ENCODE data around the gene FRZB.

FRZB gene

DNA sequence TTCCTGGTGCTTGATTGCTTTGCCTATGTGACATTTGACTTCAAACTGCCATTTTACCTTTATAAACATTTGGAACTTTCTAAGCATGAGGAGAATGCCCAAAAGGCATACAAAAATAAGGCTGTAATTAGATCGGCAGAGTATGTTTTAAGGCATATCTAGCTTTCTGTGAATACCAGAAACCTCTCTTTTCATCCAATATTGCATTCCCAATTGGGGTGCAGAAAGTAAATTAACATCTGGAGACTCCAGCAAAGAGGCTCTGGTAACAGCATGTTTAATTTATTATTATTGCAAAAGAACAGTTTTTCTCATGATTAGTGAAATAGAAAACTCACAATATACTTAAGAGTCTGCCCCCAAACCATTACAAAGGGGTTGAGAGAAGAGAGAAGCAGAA is 32.1 kb downstream of the FRZB start:
- DNase-seq (ENCODE audit: low read depth), result no peak

DNA sequence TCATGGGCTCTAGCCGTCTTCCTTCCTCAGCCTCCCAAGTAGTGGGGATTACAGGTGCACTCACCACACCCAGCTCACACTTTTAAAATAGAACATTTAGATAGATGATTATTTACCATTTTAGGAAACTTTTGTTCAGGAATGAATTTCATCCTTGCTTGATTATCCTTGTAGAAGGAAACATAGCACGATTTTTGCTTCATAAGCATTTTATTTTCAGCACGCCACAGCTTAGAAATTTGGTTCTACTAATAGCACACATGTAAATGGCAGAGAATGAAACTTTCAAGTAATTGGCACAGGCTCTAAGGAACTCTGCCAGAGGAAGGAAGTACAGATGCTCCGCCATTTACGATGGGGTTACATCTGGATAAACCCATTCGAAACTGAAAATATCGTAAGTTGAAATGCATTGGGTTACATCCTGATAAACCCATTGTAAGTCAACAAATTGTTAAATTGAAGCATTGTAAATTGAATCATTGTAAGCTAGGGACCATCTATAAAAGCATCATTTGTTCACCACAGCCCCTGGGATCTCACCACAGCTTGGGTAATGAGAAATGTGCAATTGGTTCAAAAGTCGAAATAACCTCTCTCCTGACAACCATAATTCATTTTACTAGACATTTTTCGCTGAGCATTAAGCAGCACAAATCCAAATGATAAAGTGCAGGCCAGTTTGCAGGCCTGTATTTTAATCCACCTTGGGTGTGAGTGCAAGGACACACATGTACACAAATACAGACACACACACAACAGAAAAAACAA is 33.2 kb downstream of the FRZB start:
- no peak for DNase-seq (ENCODE audit: low read depth)

DNA sequence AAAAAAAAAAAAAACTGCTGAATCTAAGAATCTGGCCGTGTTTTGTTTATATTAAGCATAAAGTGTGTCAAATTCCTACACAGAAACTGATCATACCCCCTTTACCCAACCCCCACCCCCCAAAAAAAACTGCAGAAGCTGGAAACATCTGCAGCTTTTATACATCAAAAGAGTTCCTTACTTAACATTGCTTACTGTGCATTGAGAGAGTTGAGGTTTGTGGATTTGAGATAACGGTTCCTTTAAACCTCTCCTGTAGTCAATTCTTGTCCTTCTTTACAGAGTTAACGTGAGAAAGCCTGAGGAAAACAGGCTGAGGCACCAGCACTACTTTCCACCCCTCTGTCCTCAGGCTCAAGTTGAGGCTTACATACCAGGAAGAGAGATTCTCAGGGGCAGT is 34.5 kb downstream of the FRZB start:
- no peak for DNase-seq (ENCODE audit: low read depth)

DNA sequence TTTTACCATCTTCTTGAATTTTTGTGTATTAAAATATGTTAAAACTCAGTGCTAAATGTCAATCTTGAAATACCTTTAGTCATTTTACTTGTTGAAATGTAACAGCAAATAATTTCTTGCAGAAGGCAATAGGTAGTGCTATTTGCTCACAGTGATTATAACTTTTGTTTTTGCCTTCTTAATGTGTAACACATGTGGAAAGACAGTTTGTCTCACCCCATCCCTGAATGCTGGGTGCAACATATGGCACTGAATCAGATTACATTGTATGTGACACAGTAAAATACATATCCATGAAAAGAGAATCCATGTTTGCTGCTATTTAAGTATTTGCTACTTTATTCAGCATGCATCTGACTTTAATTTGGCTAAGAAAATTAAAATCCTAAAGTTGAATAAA is 35.3 kb downstream of the FRZB start:
- no peak for DNase-seq (ENCODE audit: low read depth)

DNA sequence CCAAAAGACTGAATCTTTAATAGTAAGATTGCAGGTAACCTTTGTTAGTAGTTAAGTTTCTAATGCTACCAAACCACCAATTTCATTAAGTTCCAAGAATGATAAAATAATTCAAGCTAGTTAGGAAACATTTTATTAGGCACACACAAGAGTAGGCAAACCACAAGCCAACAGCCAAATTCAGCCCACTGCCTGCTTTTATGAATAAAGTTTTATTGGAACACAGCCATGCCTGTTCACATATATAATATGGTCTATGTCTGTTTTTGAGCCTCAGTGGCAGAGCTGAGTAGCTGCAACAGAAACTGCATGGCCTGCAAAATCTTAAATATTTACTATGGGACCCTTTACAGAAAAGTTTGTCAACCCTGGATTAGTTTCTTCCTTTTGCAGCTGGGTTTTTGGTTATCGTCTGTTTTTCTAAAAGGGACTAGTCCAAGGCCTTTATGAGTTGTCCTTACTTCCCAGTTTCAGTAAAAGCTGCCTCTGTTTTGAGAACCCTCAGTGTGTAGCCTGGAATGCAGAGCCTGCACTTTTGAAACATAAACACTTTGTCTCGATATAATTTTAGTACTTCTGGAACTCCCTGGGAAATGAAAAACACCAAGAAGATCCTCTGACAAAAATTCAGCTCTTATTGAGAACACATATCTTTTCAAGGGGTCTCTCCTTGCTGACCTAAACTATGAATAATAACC is 39.1 kb downstream of the FRZB start:
- DNase-seq (ENCODE audit: low read depth), result no peak

DNA sequence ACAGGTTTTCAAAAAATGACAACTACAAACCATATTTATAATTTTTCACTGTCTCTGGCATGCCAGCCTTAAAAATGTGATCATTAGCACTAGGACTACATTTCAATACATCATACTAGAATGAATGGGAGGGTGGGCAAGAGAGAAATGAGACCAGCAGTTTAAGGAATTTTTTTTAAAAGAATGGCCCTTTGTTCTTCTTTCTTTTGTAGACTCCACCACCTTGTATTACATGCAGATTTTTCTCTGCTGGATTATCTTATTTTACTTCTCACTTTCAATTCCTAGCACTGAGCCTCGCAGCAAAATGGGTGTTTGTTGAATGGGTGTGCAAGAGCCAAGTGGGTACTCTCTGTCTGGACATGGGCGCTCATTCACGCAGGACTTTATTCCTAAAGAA is 39.9 kb downstream of the FRZB start:
- DNase-seq (ENCODE audit: low read depth), result no peak

DNA sequence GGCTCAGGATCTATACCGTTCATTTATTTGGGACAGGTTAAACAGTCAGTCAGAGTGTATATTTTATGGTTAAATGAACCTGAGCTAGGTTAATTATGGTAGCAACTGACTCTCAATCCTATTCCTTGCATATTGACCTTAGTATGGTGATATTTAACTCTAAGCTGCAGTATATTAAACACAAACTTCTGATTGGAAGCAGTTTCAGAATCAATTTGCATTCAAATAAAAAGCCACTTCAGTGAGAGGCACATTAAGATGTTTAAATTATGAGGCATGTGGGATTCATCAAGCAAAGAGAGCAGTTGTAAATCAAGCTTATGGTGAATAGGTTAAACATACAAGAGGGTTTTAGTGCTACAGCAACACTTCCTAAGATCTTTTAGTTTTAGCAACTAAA is 40.4 kb downstream of the FRZB start:
- no peak for DNase-seq (ENCODE audit: low read depth)

DNA sequence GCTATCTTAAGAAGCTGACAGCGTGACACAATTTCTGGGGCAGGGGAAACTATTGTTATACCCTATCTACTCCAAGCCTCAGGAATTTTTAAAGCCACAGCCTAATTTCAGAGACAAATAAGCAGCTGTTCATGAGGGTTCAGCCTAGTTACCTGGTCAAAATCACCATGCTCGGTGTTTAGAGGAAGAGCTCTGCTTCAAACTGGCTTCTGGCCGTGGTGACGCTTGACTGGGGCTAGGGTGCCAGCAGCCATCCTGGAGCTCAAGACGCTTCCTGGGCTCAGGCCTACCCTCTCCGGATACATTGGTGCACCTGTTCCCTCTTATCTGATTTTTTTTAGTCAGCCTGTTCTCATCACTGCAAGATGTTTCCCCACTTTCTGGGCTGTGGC is 41.7 kb downstream of the FRZB start:
- no peak for DNase-seq (ENCODE audit: low read depth)

DNA sequence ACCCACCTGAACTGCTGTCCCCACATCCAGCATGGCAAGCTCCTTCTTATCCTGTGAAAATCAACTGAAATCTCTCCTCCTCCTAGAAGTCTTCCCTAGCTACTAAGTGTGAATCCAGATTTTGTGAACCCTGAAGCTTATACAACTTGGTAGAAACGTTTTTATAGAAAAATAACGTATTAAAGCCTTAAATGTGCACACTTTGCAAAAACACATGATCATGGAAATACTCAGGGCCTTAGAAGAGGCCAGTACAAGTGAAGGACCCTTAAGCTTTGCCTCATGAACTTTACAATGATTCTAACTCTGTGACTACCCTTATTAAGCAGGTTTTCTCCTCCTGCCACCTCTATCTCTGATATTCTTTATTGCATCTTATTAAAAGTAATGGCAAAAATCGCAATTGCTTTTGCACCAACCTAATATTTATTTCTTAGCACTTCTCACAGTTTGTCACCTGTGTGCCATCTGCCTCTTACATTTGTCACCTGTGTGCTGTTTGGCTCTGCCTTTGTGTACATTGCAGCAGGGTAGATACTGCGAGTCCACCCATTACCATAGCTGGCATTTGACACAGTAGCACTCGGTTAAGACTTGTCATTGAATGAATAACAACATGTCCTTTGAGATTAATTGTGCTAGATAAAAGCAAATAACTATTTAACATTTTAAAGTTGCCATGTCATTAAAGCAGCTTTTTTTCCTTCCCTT is 42.2 kb downstream of the FRZB start:
- no peak for DNase-seq (ENCODE audit: low read depth)

DNA sequence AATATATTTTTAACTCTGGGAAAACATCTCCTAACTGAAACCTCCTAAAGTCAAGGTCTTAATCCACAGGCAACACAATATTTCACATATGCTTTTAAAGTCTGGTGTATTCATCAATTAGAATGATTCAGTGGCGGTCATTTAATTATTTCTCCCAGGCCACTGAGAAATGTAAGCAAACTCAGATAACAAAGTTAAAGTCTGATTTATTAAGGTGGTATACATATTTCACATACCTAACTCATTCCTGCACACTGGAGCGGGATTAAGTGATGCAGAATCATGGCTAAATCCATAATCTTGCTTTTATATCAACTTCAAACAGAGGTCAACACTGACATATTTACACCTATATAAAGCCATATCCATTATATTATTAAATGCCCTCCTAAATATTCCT is 43.7 kb downstream of the FRZB start:
- no peak for DNase-seq (ENCODE audit: low read depth)

DNA sequence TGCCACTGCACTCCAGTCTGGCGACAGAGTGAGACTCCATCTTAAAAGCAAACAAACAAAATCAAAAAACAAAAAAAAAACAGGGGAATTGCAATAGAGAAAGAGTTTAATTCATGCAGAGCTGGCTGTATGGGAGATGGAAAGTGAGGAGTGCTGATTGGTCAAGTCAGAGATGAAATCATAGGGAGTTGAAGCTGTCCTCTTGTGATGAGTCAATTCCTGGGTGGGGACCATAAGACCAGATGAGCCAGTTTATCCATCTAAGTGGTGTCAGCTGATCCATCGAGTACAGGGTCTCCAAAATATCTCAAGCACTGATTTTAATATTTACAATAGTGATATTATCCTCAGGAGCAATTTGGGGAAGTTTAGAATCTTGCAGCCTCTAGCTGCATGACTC is 45.3 kb downstream of the FRZB start:
- DNase-seq (ENCODE audit: low read depth), result no peak

DNA sequence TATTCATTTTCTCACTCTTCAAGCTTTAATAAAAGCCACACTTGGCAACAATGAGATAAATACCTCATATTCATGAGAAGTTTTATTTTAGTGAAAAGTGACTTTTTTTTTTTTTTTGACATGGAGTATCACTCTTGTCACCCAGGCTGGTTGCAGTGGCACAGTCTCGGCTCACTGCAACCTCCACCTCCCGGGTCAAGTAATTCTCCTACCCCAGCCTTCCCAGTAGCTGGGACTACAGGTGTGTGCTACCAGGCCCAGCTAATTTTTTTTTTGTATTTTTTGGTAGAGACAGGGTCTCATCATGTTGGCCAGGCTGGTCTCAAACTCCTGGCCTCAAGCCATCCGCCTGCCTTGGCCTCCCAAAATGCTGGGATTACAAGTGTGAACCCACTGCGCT is 47.0 kb downstream of the FRZB start:
- no peak for DNase-seq (ENCODE audit: low read depth)

DNA sequence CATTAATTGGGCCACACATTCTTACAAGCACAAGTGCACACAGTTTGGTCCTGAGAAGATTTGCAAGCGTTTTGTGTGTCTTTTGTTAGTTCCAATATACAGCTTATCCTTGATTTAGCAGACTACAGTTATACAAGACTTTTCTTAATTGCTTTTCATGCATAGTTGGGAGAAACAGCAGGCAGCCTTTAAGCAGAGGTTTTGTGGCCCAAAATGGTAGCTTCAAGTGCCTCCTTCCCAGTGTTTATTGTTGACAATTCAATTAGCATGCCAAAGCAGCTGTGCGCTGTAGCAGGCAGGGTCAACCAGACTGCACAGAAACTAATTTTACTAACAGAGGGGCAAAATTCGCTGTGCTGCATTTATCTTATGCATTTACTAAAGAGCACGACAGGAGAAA is 47.5 kb downstream of the FRZB start:
- no peak for DNase-seq (ENCODE audit: low read depth)

DNA sequence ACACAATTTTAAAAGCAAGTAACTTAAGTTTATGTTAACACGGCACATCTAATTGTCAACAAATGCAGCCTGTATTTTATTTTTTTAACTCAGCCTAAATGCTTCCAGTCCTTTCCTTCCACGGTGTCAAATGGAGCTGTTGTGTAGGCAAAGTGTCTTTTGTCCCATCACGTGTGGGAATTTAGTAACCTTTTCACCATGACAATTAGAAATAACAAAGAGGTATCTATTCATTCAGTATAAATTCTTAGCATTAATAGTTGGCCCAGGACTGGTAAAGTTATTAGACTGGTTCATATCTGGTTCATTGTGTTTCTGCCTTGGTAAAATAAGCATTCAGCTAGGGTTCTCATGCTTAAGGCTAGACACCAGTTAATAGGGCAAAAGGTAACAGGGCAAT is 47.9 kb downstream of the FRZB start:
- DNase-seq (ENCODE audit: low read depth), result no peak

DNA sequence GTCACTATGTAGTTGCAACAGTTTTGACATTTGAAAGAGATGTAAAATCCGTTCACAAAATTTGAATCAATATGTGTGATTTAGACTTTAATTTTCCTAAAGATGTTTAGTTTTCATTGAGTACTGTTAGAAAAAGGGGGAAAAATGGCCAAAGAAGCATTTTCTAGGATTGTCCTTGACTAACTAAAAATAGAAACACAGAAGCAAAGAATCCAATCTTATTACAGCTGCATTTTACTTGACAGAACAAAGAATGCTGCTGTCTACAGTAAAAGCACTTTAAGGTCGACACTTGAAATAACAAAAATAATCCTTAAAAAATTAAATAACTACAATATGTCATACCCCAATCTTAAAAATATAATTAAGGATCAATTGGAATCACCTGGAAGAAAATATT is 48.9 kb downstream of the FRZB start:
- DNase-seq (ENCODE audit: low read depth), result no peak

DNA sequence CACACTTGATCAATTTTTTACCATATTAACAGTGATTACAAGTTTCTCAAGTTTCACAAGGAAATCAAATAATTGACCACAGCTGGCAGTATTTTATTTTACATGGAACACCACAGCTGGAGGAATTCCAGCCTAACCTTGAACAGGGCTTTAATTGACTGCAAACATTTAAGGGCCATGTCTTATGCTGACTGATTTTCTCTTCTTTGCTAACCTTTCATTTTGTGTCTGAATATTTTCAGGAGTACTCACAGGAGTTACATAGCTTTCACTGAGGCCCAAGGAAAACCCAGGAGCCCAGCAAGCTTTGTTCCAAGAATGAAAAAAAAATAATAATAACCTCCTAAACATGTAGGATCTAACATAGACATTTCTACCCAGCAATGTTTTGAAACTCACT is 49.6 kb downstream of the FRZB start:
- DNase-seq (ENCODE audit: low read depth), result no peak

DNA sequence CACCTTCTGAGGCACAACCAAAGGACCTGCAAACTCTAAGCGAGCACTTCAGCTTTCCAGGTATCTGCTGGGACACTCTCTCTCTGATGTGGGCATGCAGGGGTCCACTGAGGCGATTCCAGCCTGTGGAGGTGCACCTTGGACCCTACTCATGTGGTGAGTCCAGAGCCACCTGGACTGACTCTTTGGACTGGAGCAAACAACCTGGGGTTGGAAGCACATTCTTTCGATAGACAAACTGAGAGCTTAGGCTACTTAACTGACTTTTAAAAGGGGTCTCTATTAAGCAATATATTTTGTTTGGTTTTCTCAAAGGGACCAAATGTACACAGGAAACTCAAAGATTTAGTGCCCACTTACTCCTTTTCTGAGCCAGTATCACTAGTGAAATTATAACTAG is 51.6 kb downstream of the FRZB start:
- no peak for DNase-seq (ENCODE audit: low read depth)

DNA sequence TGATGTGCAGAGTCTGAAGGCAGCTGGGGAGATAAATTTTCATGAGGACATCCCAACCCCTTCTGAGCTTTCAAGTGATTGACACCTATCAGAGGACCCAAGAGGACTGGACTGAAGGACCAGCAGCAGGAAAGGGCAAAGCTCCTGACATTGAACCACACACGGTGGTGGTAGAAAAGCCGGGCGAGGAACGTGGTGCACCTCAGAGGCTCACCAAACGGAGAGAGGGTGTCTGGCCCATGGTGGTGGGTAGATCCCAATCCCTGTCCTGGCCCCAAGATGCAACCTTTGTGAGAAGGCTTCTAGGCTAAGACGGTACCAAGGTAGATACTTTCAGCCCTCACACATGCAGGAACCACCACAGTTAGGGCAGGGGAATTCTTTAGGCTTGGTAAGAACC is 52.1 kb downstream of the FRZB start:
- no peak for DNase-seq (ENCODE audit: low read depth)

DNA sequence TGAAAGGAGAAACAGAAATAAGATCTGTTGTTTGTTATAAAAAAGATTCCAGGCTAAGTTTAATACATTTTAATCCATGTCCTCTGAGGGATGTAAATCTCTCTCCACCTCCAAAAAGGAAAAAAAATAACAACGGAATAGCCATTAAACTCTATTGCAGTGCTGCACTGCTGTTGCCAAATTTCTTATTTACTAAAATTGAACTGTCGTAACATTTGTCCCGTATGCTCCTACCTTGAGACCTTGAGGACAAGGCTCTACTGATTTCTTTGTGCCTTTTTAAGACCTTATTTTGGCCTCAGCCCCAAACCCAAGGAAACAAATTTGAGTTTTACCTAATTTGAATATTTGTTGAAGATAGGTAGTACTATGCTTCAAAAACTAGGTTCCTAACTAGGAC is 56.4 kb downstream of the FRZB start:
- DNase-seq (ENCODE audit: low read depth), result no peak

DNA sequence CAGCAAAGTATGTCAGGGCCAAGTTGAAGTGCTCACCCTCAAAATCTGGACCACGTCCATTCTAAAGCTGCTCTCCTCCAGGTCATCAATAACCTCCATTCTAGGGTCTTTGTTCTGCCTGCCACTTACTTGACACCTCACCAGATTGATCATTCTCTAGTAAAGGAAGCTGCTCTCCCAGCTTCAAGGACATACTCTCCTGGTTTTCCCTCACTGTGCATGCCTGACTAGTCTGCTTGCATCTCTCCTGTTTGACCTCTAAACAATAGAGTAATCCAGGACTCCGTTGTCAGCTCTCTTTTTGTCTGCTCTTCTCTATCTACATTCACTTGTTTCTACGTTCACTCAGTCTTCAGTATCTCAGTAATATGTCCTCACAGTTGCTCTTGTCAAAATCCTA is 59.1 kb downstream of the FRZB start:
- no peak for DNase-seq (ENCODE audit: low read depth)

DNA sequence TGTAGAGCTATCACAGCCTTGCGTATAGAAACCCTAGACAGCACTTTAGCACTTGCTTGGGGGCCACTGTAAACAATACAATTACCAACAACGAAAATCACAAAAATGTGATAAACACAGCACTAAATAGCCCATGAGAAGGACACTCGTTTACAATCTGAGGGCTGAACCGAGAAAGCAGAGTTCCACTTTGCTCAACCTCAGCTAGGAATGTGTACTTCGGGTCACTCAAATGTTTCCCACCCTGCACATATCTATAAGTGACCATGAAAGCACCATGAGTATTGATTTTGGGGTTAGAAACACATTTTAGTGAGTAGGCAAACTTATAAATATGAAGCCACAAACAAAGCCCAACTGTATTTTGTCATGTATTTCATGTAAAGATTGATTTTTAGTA is 62.3 kb downstream of the FRZB start:
- no peak for DNase-seq (ENCODE audit: low read depth)

DNA sequence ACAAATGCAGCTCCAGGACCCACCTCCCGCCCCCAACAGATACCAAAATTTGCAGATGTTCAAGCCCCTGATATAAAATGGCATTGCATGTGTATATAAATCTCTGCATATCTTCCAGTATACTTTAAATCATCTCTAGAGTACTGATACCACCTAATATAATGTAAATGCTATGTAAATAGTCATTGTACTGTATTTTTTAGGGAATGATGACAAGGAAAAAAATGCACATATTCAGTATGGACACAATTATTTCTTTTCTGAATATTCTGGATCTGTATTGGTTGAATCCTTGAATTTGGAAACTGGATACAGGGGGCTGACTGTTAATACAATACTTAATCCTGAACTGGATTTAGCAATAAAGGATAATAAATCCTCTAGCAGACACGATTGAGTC is 67.7 kb downstream of the FRZB start:
- no peak for DNase-seq (ENCODE audit: low read depth)

DNA sequence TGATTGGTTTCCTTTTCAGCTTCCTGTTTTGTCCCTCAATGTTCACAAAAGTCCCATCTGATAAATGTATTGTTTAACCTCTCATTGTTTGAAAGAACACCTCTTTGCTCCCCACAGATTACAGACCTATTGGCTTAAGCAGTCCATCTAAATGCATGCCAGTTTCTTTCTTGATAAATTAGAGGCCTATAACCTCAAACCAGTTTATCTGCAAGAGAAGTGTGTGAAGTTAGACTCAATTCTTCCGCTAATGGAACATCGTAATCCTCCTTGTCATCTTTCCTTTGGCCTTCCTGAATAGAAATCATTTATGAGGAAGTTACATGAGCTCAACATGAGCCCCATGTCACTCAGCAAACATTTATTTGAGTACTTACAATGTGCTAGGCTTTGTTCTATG is 74.0 kb downstream of the FRZB start:
- DNase-seq (ENCODE audit: low read depth), result no peak

DNA sequence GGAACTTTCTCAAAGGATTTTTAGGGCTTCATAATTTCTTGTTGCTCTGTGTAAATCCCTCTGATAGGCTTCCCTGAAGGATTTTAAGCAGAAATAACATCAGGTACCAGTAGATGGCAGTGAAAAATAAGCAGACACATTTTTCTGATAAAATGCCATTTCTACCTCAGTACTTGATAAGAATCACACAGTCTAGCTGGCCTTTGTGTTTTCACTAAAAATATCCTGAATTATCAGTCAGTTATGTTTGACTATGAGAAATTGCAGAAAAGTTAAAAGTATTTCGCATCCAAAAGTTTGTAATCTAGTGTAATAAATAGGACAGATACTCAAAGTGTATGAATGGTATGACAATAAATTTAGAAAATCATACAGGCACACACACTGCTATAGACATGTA is 81.7 kb downstream of the FRZB start:
- no peak for DNase-seq (ENCODE audit: low read depth)

Measured in stimulated activated CD8-positive, alpha-beta memory T cell treated with anti-CD3 and anti-CD28 coated beads, Interleukin-12 subunit alpha, Interleukin-12 subunit beta, amount 100 ng/mL, for 1 hour (primary cell).